Liver (tissue), 9 donors: ENCODE measurements around the gene BPIFA3. TPM values are rescaled to one million over a fixed set of nuclear protein-coding genes. Genes with fewer than 3 reads are reported as not detected.
A peak's percentile ranks its signal among the peaks of the same experiment; 100 is the strongest.

Source experiments
- DNase-seq: peaks from one replicate; pipeline ENCODE4 v3.0.0-alpha.2; 2017; ENCODE audit warnings: low spot score
- H3K27ac ChIP-seq, 2 donors: one replicate each; pipeline ENCODE4 v1.7.0; 2013; ENCODE audit warnings: inconsistent platforms in 2 of 2, low read length in 2 of 2, control low read depth in 1 of 2, low read depth in 1 of 2, mild to moderate bottlenecking in 1 of 2
- H3K27me3 ChIP-seq, 4 donors: one replicate each; pipeline versions ENCODE4 v1.6.1 to v1.7.0; 2013; ENCODE audit warnings: low read length in 3 of 4, inconsistent platforms in 1 of 4, mild to moderate bottlenecking in 1 of 4, moderate library complexity in 1 of 4; ENCODE audit not compliant: control insufficient read depth in 4 of 4, insufficient read depth in 4 of 4
- H3K36me3 ChIP-seq, 4 donors: one replicate each; pipeline versions ENCODE4 v1.6.1 to v1.7.0; 2013; ENCODE audit warnings: low read length in 3 of 4, mild to moderate bottlenecking in 3 of 4, low read depth in 1 of 4, moderate library complexity in 1 of 4; ENCODE audit not compliant: control insufficient read depth in 4 of 4, insufficient read depth in 3 of 4
- H3K4me1 ChIP-seq, 4 donors: one replicate each; pipeline versions ENCODE4 v1.6.1 to v1.7.0; 2013; ENCODE audit warnings: low read length in 3 of 4, mild to moderate bottlenecking in 3 of 4, moderate library complexity in 1 of 4; ENCODE audit not compliant: control insufficient read depth in 4 of 4, insufficient read depth in 4 of 4
- H3K4me3 ChIP-seq, 3 donors: one replicate each; pipeline versions ENCODE4 v1.6.1 to v1.7.0; 2013; ENCODE audit warnings: low read length in 3 of 3, control low read depth in 1 of 3, low read depth in 1 of 3, mild to moderate bottlenecking in 1 of 3
- H3K9ac ChIP-seq, 2 donors: one replicate each; pipeline ENCODE4 v1.7.0; 2013; ENCODE audit warnings: low read length in 2 of 2, mild to moderate bottlenecking in 2 of 2, moderate library complexity in 2 of 2, control low read depth in 1 of 2, low read depth in 1 of 2
- H3K9me3 ChIP-seq, 4 donors: one replicate each; pipeline versions ENCODE4 v1.6.1 to v1.7.0; 2013; ENCODE audit warnings: low read length in 3 of 4; ENCODE audit not compliant: control insufficient read depth in 4 of 4
- EGR1 ChIP-seq, 2 donors: IDR thresholded peaks; 2 replicates each; pipeline ENCODE4 v1.6.1; 2016 to 2018; ENCODE audit warnings: antibody characterized with exemption in 2 of 2, low read depth in 2 of 2
- FOXA2 ChIP-seq: IDR thresholded peaks from 2 replicates; pipeline ENCODE4 v1.6.1; 2016; ENCODE audit warnings: antibody characterized with exemption
- JUND ChIP-seq, 2 donors: IDR thresholded peaks; 2 replicates each; pipeline ENCODE4 v1.6.1; 2016; ENCODE audit warnings: antibody characterized with exemption in 2 of 2
- RAD21 ChIP-seq, 2 donors: IDR thresholded peaks; 2 replicates each; pipeline ENCODE4 v1.6.1; 2016; ENCODE audit warnings: antibody characterized with exemption in 2 of 2, mild to moderate bottlenecking in 2 of 2
- RXRA ChIP-seq, 2 donors: IDR thresholded peaks; 2 replicates each; pipeline ENCODE4 v1.6.1; 2017 to 2018; ENCODE audit warnings: antibody characterized with exemption in 2 of 2, mild to moderate bottlenecking in 1 of 2
- WGBS: extraction: QIAGEN DNeasy Blood & Tissue Kit; methylation state at CpG from one replicate; pipeline ENCODE4 v1.1.7; 2013; 5-methylcytosine and 5-hydroxymethylcytosine counted together
- polyA plus RNA-seq, 2 donors: library from polyadenylated mRNA; stranded (reverse) in 1 of 2; unstranded in 1 of 2; fragments of 200-250 nt in 1 of 2; fragments of >200 nt in 1 of 2; fragmentation: Nextera tagmentation in 1 of 2; extraction: Ambion mirVana in 1 of 2; gene quantifications; one replicate each; pipeline versions ENCODE4 v1.2.1 to v1.2.3, GENCODE V29; 2013 to 2015
- total RNA-seq, 2 donors: library from RNA; depleted of rRNA; stranded (reverse); fragments of >200 nt; gene quantifications; one replicate each; pipeline ENCODE4 v1.2.3, GENCODE V29; 2014
- TF ChIP-seq, protein P1 (sequence below): IDR thresholded peaks from 2 replicates; pipeline ENCODE4 v1.6.1; 2016; ENCODE audit warnings: antibody characterized with exemption
- TF ChIP-seq, protein P2 (sequence below): IDR thresholded peaks from 2 replicates; pipeline ENCODE4 v1.6.1; 2016; ENCODE audit warnings: antibody characterized with exemption
- TF ChIP-seq, protein P3 (sequence below): IDR thresholded peaks from 2 replicates; pipeline ENCODE4 v1.6.1; 2016; ENCODE audit warnings: antibody characterized with exemption
- TF ChIP-seq, protein P4 (sequence below): IDR thresholded peaks from 2 replicates; pipeline ENCODE4 v1.6.1; 2016; ENCODE audit warnings: antibody characterized with exemption, mild to moderate bottlenecking
- donor health status: healthy.
- donor health status: healthy.
- donor health status: healthy.
- donor health status: healthy.
- donor health status: healthy.

Gene BPIFA3
- total and polyA plus RNA-seq, 4 donors, result not detected

DNA sequence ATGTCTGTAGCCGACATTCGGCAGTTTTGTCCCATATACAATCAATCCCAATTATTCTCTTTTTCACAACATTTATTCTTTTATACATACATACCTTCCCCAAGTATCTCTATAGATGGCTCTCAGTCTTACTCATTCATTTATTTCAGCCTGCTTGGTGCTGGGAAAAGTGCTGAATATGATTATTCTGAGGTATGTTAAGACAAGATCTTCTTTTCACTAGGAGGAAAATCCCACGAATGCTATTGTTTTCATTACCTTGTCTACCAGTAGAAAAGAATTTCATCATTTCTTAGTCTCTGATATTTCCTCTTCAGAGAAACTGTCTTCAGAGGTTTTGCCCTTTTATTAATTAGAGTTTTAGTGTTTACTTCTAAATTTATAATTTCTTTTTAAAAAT lies 13.7 kb upstream of the BPIFA3 start:
- no peak for DNase-seq
- Histone ChIP-seq H3K4me3 (no peak overlapping the region), H3K9me3 (no peaks in the 10 kb centered on the region), H3K36me3 (no peaks in the 10 kb centered on the region), H3K9ac (no peak overlapping the region), H3K27me3 (peaks cover 0 to 5% (median 0%) of the 10 kb centered on the region in 4 donors), H3K4me1 (no peaks in the 10 kb centered on the region), H3K27ac (no peak overlapping the region)
- WGBS, result 83% methylated on average over 3 of the region's 3 CpGs
- TF ChIP-seq, protein P1, sequence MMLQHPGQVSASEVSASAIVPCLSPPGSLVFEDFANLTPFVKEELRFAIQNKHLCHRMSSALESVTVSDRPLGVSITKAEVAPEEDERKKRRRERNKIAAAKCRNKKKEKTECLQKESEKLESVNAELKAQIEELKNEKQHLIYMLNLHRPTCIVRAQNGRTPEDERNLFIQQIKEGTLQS, result no peak
- TF ChIP-seq JUND (IDR thresholded peaks at IDR 0.05), result no peak
- TF ChIP-seq, protein P2, sequence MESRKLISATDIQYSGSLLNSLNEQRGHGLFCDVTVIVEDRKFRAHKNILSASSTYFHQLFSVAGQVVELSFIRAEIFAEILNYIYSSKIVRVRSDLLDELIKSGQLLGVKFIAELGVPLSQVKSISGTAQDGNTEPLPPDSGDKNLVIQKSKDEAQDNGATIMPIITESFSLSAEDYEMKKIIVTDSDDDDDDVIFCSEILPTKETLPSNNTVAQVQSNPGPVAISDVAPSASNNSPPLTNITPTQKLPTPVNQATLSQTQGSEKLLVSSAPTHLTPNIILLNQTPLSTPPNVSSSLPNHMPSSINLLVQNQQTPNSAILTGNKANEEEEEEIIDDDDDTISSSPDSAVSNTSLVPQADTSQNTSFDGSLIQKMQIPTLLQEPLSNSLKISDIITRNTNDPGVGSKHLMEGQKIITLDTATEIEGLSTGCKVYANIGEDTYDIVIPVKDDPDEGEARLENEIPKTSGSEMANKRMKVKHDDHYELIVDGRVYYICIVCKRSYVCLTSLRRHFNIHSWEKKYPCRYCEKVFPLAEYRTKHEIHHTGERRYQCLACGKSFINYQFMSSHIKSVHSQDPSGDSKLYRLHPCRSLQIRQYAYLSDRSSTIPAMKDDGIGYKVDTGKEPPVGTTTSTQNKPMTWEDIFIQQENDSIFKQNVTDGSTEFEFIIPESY, result no peak

DNA sequence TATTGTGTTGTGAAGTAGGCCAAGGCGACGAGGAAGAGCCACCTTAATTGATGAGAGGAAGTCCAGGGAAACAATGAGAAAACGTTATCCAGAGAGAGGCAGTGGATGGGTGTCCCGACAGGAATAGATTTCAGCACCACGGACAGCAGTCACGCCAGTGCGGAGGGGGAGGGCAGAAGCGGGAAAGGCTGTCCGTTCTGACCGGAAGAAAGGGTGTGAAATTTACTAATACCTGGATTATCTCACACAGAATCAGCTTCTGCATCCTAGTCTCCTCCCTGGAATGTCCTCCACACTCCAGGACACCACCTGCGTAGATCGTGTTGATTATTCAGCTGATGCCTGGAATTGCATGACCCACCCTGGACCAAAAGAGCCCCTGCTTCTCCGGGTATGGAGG lies 7.4 kb upstream of the BPIFA3 start:
- H3K9ac ChIP-seq, result no peak overlapping the region

DNA sequence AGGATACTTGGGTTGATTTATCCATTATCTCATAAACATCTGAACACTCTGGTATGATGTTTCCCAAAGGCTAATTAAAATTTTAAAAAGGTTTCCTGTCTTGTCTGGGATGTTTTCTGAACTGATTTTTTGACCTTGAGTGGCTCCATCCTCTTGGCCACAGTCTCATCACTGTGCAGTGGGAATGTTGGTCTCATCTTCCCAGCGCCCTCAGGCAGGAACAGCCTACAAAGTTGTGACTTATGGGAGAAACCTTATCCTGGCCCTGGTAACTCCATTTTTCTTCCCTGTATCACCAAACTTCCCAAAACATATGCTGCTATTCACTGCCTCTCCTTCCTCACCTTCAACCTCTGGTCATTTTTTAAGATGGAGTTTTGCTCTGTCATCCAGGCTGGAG lies 6.8 kb upstream of the BPIFA3 start:
- no peak overlapping the region for H3K9ac ChIP-seq
- no peak for DNase-seq
- no peak overlapping the region for H3K27ac ChIP-seq
- 37% methylated on average over 1 of the region's 1 CpG for WGBS
- H3K27me3 ChIP-seq, result peaks cover 0 to 14% (median 0%) of the 10 kb centered on the region in 4 donors
- no peak overlapping the region for H3K4me3 ChIP-seq
- TF ChIP-seq, protein P3, sequence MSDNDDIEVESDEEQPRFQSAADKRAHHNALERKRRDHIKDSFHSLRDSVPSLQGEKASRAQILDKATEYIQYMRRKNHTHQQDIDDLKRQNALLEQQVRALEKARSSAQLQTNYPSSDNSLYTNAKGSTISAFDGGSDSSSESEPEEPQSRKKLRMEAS, result no peak
- no peak for TF ChIP-seq EGR1 (IDR thresholded peaks at IDR 0.05; ENCODE audit: low read depth in 2 of 2)
- TF ChIP-seq, protein P1, result no peak
- H3K9me3 ChIP-seq, result no peaks in the 10 kb centered on the region
- no peaks in the 10 kb centered on the region for H3K4me1 ChIP-seq
- H3K36me3 ChIP-seq, result no peaks in the 10 kb centered on the region

More for the DNA sequence above, 7.4 kb upstream of the BPIFA3 start:
- Histone ChIP-seq H3K9me3 (no peaks in the 10 kb centered on the region), H3K4me3 (no peak overlapping the region), H3K4me1 (no peaks in the 10 kb centered on the region), H3K27me3 (peaks cover 0 to 14% (median 0%) of the 10 kb centered on the region in 4 donors), H3K36me3 (no peaks in the 10 kb centered on the region), H3K27ac (no peak overlapping the region)
- peak; percentile 69 for DNase-seq
- peak in 1 of 2 donors; percentile 48 for TF ChIP-seq RAD21 (IDR thresholded peaks at IDR 0.05)
- TF ChIP-seq FOXA2, result no peak
- TF ChIP-seq RXRA (IDR thresholded peaks at IDR 0.05), result no peak
- TF ChIP-seq, protein P4, sequence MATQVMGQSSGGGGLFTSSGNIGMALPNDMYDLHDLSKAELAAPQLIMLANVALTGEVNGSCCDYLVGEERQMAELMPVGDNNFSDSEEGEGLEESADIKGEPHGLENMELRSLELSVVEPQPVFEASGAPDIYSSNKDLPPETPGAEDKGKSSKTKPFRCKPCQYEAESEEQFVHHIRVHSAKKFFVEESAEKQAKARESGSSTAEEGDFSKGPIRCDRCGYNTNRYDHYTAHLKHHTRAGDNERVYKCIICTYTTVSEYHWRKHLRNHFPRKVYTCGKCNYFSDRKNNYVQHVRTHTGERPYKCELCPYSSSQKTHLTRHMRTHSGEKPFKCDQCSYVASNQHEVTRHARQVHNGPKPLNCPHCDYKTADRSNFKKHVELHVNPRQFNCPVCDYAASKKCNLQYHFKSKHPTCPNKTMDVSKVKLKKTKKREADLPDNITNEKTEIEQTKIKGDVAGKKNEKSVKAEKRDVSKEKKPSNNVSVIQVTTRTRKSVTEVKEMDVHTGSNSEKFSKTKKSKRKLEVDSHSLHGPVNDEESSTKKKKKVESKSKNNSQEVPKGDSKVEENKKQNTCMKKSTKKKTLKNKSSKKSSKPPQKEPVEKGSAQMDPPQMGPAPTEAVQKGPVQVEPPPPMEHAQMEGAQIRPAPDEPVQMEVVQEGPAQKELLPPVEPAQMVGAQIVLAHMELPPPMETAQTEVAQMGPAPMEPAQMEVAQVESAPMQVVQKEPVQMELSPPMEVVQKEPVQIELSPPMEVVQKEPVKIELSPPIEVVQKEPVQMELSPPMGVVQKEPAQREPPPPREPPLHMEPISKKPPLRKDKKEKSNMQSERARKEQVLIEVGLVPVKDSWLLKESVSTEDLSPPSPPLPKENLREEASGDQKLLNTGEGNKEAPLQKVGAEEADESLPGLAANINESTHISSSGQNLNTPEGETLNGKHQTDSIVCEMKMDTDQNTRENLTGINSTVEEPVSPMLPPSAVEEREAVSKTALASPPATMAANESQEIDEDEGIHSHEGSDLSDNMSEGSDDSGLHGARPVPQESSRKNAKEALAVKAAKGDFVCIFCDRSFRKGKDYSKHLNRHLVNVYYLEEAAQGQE, result peak; percentile 100
- 6% methylated on average over 13 of the region's 13 CpGs for WGBS
